OCI-LY7 (cell line): Measurements from ENCODE around the gene GGN.

Experiments used
- EZH2phosphoT487 ChIP-seq: fragments of 200-600 bp; sonication (generic); IDR thresholded peaks from 2 replicates; pipeline ENCODE4 v1.6.1; 2018; ENCODE audit warnings: low read depth, borderline replicate concordance, mild to moderate bottlenecking, mixed run types, antibody characterized with exemption, low read length, moderate library complexity, mixed read lengths
- TF ChIP-seq, protein P1 (sequence below): fragments of 200-600 bp; sonication (generic); conservative IDR thresholded peaks from 2 replicates; pipeline ENCODE4 v1.5.1; 2014; ENCODE audit warnings: mild to moderate bottlenecking, antibody characterized with exemption, low read length, moderate library complexity, mixed read lengths

DNA sequence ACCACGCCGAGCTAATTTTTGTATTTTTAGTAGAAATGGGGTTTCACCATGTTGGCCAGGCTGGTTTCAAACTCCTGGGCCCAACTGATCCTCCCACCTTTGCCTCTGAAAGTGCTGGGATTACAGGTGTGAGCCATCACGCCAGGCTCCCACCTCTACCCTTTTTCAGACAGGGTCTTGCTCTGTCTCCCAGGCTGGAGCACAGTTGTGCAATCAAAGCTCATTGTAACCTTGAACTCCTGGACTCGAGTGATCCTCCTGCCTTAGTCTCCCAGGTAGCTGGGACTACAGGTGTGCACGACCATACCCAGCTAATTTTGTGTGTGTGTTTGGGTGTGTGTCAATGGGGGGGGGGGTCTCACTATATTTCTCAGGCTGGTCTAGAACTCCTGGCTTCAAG is 36.4 kb upstream of the GGN start:
- TF ChIP-seq, protein P1, sequence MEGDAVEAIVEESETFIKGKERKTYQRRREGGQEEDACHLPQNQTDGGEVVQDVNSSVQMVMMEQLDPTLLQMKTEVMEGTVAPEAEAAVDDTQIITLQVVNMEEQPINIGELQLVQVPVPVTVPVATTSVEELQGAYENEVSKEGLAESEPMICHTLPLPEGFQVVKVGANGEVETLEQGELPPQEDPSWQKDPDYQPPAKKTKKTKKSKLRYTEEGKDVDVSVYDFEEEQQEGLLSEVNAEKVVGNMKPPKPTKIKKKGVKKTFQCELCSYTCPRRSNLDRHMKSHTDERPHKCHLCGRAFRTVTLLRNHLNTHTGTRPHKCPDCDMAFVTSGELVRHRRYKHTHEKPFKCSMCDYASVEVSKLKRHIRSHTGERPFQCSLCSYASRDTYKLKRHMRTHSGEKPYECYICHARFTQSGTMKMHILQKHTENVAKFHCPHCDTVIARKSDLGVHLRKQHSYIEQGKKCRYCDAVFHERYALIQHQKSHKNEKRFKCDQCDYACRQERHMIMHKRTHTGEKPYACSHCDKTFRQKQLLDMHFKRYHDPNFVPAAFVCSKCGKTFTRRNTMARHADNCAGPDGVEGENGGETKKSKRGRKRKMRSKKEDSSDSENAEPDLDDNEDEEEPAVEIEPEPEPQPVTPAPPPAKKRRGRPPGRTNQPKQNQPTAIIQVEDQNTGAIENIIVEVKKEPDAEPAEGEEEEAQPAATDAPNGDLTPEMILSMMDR, result no peak
- no peak for TF ChIP-seq EZH2phosphoT487
